IPS-18c (cell line): Measurements from ENCODE around the gene SFMBT2.
"Not testable (repeated sequence)": the region's sequence is repeated elsewhere in the genome, so short reads cannot be mapped to it uniquely, and the experiment has no call there.

ENCODE experiments used
- H3K4me3 ChIP-seq: 2 replicates; pipeline ENCODE4 v1.7.0; 2013; ENCODE audit warnings: low read depth, mild to moderate bottlenecking, low read length, moderate library complexity; ENCODE audit not compliant: insufficient read depth
- H3K9me3 ChIP-seq: one replicate; pipeline ENCODE4 v1.6.1; 2013; ENCODE audit warnings: mild to moderate bottlenecking, low read length, moderate library complexity; ENCODE audit not compliant: control insufficient read depth, insufficient read depth

SFMBT2 gene

DNA sequence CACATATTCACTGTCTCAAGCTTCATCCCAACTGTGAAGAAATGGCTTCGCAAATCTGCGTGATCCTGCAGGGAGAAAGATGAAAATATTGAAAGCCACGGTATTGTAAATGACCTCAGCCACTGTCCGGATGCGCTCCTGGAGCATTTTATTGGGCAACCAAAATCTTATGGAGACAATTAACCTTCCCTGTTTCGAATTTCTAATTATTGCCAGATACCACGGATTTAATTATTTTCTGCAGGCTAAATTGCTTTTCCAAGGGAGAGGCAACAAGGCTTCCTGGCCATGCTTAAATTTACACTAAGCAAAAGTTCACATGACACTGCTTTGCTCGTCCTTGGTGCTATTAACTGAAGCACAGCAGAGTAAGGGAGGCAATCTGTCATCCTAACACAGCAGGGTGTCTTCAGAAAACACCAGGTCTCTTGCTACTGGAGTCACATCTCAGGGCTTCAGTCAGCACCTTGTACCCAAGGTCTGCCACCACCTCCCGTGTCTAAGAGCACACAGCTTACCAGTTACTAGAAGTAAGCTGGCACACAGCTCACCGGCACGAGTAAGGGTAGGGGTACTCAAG lies 162.2 kb downstream of the SFMBT2 start:
- Histone ChIP-seq H3K4me3 (no peak overlapping the region), H3K9me3 (peaks cover 2% of the 10 kb centered on the region)

DNA sequence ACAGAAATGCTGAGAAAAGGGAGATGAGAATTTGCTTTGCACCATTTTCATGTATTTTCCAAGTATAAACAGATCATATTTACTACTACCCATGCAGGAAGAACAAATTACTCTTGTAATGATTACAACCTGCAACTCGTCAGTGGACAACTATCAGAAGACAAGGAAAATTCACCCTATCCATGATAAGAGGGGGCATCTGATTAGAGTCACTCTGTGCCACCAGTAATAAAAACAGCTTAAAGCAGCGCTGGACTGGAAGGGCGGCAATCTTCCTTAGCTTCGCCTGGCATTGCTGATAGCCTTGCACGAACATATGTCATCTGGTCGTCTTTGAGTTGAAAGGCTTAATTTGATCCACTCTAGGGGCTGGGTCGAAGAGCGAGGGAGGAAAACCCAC lies 162.7 kb downstream of the SFMBT2 start:
- no peak overlapping the region for H3K4me3 ChIP-seq
- peaks cover 2% of the 10 kb centered on the region for H3K9me3 ChIP-seq

DNA sequence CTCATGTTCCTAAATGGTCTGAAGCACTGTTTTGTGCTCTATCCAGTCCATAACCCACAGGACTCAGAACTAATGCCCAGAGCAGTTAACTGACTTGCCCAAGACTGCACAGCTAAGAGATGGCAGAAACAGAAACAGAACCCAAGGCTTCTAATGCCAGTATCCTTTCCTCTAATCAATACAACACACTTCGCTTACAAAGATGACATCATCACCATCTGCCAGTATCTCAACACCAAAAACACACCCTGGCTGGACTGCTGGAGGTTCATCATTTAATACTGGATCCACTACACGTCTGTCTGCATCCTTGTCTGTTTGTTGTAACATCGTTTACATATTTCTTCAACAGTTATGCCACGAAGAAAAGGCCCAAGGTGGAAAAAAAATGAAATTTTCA lies 165.3 kb downstream of the SFMBT2 start:
- H3K9me3 ChIP-seq = peaks cover 2% of the 10 kb centered on the region
- no peak overlapping the region for H3K4me3 ChIP-seq

DNA sequence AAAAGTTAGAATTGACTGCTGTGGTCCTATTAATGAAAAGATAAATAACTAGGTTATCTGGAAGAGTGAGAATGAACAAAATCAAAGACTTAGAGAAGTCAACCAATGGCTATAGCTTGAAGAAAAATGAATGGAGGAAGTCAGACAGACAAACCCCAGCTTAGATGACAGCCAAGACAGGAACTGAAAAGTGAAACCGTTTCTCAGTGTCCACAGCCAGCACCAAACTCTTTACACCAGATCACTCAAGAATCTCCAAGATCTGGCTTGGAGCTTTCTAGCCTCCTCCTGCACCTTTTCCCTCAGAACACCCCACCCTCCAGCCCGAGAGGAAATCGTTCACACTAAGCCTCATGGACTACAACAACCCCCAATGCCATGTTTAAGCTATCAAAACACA lies 167.0 kb downstream of the SFMBT2 start:
- Histone ChIP-seq H3K4me3 (no peak overlapping the region), H3K9me3 (peaks cover 2% of the 10 kb centered on the region)

DNA sequence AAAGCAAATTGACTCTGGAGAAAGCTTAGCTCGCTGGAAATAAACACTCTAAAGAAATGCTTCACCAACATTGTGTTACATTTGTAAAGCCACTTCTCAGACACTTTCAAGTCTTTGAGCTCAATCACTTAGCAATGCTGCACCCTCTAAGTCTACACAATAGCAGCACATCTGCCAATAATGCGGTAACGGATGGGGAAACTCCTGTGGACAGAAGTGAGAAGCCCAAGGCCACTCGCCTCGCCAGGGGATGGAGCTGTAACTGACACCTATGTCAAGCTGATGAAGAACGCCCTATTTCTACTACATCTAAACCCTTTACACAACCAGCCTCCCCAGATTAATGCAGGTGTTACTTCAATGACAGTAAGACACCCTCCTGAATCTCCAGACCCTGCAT lies 167.7 kb downstream of the SFMBT2 start:
- Histone ChIP-seq H3K4me3 (no peak overlapping the region), H3K9me3 (peaks cover under 1% of the 10 kb centered on the region)

DNA sequence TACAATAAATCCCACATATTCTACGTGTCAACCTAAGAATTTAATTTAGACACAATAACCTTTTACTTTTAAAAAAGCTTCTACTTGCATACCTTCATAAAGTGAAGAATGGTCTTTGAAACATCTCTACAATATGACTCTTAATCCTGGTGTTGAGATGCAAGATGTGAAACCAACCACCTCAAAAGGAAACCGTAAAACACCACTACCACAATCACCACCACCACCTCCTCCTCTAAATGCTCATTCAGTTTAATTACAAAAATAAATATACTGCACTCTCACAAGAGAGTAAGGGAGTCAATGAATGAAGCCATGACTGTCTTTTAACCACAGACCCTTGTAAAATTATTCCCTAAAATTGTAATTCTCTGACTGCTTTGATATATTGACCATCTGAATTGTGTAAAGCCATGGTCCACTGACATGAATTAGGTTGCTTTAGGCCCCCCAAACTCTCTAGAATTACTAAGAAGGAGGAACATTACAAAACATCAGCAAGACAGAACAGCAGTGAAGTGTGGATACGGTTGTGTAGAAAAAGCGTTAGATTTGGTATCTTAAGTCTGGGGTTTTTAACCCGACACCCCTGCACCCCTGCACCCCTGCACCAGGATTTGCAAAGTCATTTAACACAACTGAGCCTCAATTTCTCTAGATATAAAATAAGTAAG lies 171.4 kb downstream of the SFMBT2 start:
- H3K9me3 ChIP-seq = no peaks in the 10 kb centered on the region
- no peak overlapping the region for H3K4me3 ChIP-seq

DNA sequence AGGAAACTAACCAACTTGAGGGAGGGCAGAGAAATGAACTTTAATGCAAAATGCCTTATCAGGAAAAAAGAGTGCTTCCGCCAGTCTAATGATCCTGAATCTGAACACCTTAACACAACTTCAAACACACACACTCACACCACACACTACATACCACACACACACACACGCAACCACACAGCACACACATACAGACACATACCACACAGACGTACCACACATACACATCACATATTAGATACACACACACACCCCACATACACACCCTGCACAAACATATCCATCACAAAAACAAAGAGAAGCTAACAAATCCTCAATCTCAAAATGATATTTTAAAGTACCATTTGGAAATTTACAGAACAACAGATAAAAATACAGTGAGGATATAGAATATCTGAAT lies 175.5 kb downstream of the SFMBT2 start:
- no peaks in the 10 kb centered on the region for H3K9me3 ChIP-seq
- H3K4me3 ChIP-seq = no peak overlapping the region

DNA sequence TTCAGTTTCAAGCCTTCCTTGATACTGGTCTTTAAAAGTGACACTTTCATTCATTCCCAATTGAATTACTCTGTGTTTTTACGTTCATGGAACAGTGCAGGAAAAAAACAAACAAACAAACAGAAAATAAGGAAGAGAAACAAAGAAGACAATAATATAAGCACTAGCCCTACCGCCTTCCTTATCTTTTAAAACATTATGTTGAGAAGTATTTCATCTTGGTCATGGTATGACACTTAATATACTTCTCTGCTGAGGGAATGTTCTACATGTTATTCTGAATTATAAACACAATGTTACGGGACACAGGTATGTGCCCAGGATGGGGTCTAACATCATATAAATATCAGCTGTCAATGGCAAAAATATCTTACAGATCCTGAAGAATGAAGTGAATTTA lies 176.7 kb downstream of the SFMBT2 start:
- H3K9me3 ChIP-seq = no peaks in the 10 kb centered on the region
- no peak overlapping the region for H3K4me3 ChIP-seq

DNA sequence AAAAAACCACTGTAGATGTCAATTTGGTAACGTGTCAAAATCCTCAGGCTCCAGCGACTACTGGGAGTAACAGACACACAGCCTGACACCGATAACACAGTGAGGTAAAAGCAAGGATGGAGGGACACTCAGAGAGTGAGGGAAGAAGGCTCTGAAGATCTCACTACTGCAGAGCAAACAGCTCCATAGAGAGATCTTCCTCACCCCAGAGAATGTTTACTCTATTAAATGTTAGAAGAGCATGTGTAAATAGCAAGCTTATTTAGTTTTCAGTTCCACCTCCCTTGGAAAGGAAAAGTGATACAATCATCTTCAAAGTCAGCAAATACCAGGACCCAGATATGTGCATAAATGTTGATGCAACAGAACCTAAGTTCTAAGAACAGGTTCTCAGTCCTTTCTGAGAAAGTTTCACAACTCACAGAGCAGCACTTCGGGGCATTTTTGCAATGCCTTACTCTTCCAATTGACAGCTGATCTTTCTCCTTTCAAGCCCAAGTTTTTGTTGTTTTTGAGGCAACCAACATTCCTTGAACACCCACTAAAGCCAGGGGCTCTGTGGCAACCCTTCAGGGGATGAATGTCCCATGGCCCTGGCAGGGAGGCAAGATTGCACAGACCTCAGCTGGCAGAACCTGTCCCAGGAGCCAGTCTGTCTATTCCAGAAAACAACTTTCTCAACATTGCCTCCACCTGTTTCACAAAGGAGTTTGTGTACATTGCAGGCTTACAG lies 177.4 kb downstream of the SFMBT2 start:
- H3K4me3 ChIP-seq = no peak overlapping the region
- no peaks in the 10 kb centered on the region for H3K9me3 ChIP-seq

DNA sequence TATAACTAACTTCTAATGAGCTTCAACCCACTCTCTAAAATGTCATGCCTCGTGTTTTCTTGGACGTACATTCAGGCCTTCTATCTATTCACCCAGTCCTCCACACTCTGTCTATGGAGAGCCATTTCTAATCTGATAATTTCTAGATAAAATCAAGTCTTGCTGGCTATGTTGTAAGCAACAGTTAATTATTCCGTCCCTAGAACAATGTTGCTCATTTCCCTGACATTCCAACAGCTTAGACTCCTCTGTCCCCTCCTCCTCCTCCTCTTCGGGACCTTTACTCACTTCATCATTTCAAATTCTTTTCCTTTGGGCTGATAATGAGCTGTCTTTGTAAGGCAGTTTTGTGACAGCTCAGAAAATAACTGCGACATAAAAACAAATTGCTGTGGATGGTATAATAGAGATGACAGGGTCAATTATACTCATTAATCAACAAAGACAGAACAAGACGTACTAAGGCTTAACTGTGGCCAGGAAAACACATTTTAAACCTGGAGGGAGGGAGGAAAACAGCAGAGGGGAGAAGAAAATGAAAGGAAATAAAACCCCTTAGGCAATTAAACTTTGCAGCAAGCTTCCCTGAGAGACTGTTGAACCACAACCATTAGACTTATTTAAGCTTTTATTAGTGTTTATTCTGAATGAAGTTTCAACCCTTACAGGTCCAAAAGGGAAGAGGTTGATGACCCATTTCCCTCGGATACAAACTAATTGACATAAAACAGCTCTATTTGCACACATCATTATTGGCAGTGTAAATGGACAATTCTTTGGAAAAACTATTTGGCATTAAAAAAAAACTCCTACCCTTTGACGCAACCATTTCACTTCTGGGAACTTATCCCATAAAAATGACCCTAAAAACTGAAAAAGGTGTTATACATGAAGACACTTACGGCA lies 179.1 kb downstream of the SFMBT2 start:
- H3K9me3 ChIP-seq = no peaks in the 10 kb centered on the region

DNA sequence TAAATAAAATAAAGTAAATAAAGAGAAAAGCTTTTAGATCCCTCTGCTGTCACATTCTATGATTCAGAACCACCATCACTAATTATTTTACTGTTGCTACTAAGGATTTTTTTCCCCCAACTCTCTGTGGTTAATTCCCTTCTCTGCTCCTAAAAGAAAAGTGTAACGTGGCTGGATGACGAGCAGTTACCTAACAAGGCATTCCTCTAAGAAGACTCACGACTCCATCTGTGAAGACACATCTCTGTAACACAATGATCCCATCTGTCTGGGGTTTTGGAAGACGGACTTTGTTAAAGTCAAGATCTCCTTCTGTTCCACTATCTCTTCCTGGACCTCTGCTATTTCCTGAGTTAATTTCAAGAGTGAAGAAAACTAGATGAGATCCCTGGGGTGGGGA lies 179.9 kb downstream of the SFMBT2 start:
- Histone ChIP-seq H3K4me3 (no peak overlapping the region), H3K9me3 (no peaks in the 10 kb centered on the region)

More for the DNA sequence above, 179.1 kb downstream of the SFMBT2 start:
- no peak overlapping the region for H3K4me3 ChIP-seq

DNA sequence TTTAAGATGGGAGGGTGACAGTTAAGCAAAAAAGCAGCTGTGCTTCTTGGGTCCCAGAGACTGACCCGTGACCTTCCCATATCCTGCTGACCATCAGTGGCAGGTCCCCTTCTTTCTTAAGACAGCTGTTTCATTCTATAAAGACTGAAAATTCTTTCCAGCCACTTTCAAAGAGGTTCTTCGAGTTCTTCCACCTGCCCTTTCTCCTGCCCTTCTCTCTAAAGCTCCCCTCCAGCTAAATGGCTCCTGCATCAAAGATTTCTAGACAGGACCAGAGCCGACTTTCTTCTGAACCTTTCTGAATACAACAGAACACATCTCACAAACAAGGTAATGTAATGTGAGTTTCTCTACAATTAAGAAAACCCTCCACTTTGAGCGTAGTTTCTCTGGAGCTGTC lies 180.8 kb downstream of the SFMBT2 start:
- no peaks in the 10 kb centered on the region for H3K9me3 ChIP-seq
- no peak overlapping the region for H3K4me3 ChIP-seq

DNA sequence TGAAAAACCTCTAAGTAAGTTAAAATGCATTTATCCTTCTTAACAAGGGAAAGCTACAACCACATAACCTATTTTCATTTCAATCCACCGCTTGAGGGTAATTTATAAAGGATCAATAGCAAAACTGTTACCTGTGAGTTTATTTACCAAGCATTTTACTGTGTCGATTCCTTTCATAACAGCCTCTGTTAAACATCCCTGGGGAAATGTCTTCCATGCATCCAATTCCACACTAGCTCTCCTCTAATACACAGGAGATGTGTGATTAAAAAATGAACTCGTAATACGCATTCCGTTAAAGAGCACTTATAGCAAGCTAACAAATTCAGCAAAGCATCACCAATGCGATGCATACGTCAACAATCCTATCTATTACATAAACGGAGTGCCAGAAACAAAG lies 185.7 kb downstream of the SFMBT2 start:
- H3K9me3 ChIP-seq = no peaks in the 10 kb centered on the region
- no peak overlapping the region for H3K4me3 ChIP-seq

DNA sequence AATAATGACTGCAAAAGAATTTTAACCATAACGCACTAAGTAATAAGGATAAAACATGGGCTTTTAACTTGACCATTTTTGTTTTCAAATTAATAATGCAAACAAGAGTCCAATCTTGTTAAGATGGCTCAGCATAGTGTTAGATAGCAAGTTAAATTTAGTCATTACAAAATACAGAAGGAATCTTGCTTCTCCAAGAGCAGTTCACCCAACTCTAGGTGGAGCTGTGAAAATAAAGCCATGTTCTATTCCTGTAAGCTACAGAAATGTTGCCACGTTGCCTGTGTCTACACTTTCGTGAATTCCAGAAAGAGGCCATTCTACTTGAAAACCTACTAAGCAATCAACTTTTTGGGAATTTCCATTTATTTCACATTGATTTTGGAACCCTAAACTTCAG lies 191.9 kb downstream of the SFMBT2 start:
- H3K9me3 ChIP-seq = no peaks in the 10 kb centered on the region
- no peak overlapping the region for H3K4me3 ChIP-seq

DNA sequence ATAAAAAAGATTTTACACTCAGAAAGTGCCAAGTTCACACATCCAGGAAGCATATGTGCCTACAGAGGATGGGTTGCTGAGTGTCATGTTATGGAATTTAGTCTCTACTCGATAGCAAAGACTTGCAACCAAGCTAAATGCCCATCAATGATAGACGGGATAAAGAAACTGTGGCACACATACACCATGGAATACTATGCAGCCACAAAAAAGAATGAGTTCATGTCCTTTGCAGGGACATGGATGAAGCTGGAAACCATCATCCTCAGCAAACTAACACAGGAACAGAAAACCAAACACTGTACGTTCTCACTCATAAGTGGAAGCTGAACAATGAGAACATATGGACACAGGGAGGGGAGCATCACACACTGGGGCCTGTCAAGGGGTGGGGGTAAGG lies 198.1 kb downstream of the SFMBT2 start:
- H3K9me3 ChIP-seq, H3K4me3 ChIP-seq: not testable (repeated sequence)

DNA sequence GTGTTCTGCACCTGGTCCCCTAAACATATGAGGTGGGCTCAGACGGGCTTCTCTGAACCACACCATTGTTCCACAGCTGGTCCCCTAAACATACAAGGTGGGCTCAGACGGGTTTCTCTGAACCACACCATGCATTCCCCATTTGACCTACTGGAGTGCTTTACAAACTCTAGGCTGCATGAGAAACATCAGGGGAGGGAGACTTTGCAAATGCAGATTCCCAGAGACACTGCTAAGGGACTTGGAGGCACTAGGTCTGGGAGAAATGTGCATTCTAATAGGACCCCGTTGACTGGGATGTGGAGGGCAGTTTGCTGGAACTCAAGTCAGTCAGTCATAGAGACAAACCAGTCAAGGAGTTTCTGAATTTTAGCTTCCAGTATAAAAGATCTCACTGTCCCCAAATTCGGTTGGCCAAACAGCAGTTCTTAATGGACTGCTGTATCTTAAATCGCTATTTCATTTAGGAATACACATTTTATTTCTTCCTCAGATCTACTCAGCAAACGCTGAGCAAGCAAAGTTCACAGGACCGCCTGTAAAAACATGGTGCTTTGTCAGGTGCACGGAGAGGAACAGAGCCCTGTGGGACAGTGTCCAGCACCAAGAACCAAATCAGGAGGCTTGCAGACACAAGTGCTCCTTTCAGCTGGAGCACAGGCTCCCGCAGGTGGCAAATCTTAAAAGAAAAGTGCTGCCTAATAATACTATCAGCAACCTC lies 198.8 kb downstream of the SFMBT2 start:
- H3K4me3 ChIP-seq = no peak overlapping the region
- H3K9me3 ChIP-seq = peaks cover 2% of the 10 kb centered on the region

DNA sequence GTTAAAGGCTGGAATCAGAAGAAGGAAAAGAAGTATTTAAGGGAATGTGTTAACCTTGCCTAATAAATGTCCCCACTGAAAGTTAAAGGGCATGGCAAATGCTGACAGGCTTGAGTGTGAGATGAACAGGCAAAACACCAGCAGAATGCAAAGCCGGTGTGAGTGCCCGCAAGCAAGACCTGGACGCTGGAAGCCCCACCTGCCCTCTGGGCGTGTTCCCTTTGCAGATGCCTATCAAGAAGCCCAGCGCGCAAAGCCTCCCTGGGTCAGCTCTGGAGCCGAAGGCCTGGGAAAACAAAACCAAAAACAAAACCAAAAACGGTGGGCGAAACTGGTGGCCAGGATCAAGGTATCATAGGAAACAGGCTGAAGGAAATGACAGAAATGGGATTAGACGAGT lies 200.3 kb downstream of the SFMBT2 start:
- Histone ChIP-seq H3K4me3 (no peak overlapping the region), H3K9me3 (peaks cover 2% of the 10 kb centered on the region)
